GM18873 (cell line): ENCODE results near the gene OXNAD1.
"Not testable (repeated sequence)": the region's sequence is repeated elsewhere in the genome, so short reads cannot be mapped to it uniquely, and the experiment has no call there.

Experiments
- ATAC-seq: cut with Tn5 transposase; IDR thresholded peaks from one replicate; pipeline ENCODE4 v1.9.1; 2021; ENCODE audit warnings: mild to moderate bottlenecking, moderate library complexity, moderate number of reproducible peaks; ENCODE audit not compliant: unreplicated experiment, low FRiP score

OXNAD1 gene

DNA sequence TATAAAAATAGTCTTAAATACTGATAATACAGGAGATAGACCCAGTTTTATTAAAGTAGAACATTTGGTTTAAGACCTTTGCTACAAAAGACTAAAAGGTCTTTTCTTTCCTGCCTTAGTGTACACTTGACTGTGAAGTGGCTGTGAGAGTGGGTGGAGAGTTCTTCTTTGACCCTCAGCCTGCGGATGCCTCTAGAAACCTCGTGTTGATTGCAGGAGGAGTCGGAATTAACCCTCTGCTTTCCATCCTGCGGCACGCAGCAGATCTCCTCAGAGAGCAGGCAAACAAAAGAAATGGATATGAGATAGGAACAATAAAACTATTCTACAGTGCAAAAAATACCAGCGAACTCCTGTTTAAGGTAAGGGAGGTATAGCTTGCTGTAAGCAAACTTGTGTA, 36.5 kb downstream of the OXNAD1 start:
- ATAC-seq = no peak

DNA sequence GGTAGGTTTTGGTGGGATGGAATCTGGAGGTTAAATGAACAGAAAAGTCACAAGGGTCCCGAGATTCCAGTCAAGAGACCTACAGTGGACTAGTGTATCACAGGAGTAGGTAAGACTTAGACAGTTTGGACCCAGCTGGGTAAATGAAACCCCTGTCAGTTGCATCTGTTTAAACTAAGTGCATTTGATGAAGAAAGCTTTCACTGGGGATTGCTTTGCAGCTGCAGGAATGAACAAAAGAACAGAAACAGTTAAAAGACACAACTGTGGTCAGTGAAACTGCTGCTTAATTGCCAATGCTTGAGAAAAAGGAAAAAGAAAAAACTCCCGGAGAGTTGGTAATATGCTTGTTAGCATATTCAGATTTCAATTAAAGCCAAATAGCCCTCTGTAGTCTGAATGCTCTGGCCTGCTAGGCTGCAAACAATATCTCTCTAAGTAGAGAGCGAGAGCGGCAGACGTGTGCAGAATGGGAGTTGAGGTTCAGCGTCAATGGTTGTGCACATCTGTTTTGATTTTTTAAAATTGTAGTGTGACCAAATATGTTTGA, 37.1 kb downstream of the OXNAD1 start:
- no peak for ATAC-seq

DNA sequence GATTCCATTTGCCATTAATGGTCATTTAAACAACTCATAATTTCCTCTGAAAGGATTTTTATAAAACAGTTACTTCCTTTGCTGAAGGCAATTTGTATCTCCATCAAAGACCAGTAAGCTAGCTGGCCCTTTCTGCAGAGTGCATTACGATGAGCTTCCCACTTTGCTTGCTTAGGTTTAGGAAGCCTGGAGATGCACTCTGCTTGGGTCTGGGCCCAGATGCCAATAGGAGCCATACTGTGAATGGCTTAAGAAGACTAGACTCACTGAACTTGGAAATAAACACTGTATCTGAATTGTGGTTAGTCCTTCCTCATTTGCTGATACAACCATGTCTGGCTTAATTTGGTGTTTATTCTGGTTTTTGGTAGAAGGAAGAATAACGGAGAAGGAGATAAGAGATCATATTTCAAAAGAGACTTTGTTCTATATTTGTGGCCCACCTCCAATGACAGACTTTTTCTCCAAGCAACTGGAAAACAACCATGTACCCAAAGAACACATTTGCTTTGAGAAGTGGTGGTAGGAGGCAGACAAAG, 38.1 kb downstream of the OXNAD1 start:
- no peak for ATAC-seq

DNA sequence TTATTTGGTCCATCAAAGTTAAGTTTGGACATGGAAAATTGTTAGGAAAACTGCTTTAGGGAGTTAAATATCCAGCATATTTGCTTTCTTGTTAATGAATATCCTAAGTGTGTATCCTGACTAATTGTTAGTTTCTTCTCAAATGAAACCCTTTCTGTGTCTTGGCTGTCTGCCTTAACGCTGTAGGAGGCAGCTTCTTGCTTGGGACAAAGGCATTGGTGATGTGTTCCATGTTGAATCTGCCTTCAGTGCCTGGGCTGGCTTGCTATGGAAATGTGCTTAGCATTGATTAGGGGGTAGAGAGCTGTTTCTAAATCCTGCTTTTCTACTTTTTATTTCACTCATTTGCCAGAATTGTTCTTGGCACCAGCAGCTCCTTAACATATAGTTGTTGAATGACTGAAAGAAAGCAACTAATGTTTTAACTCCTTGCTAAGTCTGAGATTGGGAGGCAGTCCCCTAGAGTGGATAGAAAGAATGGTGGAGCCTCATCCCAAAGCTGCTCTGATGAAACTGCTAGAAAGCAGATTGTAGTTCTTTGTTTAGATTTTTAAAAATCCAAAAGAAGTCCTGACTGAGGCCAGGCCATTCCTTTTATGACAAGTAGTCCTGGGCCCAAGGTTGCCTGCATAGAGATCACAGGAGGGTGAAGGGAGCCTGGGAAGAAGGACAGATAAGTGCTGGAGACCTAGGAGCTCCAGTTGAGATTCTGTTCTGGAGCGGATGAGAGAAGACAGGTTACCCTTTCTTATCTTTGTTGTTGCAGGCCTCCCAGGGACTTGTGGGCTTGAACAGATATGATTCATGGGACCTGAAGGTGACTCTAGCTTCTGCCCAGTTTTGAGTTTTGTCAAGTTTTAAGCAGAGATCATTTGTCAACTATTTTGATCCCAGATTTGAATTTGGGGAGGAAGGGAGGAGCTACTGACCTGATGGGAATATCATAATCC, 39.3 kb downstream of the OXNAD1 start:
- no peak for ATAC-seq

DNA sequence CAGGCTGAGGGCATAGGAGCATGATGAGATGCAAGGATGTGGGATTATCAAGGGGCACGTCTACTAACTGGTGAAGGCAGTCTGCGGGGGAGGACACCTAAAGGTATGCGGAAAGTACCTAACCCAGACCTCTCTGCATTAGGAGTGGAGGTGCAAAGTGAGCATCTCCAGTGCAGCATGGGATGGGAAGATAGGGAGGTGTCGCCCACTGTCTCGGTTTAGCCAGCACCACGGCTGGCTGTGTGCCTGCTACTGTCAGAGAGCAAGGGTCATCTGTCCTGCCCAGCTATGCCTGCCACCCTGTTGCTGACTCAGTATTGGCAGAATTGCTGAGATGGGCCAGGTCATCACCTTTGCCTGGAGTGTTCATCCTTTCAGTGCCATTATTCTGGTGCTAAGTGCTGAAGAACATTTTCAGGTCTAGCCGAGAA, 40.1 kb downstream of the OXNAD1 start:
- ATAC-seq = no peak

DNA sequence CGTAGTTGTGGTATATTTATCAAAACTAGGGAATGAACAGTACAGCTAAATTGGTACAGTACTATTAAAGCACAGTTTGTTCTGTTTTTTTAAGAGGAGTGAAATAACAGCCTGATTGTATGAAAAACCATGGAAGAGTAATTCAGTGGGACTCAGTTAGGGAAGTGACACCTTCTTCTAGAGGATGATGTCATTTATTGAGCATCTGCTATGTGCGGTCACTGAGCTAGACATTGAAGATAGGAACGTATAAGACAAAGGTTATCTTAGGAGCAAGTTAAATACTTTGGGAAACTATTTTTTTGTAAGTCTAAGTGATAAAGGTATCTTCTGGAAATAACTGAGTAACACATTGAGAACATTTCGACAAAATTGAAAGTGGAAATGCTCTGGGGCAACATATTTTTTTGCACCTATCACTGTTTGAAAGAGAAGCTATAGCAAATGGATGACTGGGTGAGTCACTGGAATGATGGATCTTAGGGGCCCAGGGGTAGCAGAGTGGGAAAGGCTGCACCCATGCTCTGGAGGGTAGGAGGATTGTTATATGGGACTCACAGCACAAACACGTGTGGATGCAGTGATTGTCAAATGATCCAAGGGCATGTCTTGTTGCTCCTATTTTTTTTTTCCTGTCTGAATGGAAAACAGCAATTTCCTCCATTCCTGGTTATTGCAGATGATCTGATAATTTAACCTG, 43.0 kb downstream of the OXNAD1 start:
- no peak for ATAC-seq

DNA sequence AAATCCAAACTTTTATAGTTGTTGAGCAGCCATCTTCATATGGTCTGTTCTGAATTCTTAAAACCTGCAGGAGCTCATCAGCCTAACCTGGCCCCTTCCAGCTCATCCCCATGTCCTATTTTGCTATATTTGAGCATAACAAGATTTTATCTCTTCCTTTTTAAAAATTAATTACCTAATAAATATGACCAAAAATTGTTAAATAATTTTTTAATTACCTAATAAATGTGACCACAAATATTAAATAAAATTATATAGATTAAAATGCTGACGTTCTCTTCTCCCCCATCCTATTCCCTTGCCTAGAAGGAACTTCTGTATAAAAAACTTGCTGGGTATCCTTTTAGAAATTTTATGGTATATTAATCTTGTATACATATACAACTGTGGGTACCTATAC, 43.7 kb downstream of the OXNAD1 start:
- ATAC-seq = no peak

DNA sequence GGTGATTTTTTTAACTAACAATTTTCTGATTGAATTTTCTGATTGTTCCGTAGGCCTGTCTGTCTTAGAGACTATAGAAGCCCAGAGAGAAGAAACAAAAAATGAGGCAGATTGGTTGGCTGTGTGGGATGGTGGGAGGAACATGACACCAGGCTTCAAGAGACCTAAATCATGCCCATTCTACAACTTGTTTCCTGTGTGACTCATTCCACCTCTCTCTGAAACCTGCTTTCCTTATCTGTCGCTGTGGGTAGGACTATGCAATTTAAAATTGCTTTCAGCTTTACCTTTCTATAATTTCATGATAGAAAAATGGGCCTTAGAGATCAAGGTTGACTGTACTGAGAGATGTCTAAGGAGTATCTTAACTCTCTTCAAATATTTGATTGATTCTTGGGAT, 44.5 kb downstream of the OXNAD1 start:
- ATAC-seq = peak; percentile 91

DNA sequence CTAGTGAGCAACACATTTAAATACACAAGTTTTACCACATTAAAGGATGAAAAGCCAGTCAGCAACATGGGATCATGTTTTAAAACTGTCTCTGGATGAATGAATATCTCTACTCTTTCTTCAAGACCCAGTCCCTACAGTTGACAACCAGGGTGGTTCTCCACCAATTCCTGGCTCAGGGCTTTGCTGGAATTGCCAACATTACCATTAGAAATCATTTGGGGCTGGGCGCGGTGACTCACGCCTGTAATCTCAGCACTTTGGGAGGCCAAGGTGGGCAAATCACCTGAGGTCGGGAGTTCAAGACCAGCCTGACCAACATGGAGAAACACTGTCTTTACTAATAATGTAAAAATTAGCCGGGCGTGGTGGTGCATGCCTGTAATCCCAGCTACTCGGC, 45.5 kb downstream of the OXNAD1 start:
- ATAC-seq = not testable (repeated sequence)

DNA sequence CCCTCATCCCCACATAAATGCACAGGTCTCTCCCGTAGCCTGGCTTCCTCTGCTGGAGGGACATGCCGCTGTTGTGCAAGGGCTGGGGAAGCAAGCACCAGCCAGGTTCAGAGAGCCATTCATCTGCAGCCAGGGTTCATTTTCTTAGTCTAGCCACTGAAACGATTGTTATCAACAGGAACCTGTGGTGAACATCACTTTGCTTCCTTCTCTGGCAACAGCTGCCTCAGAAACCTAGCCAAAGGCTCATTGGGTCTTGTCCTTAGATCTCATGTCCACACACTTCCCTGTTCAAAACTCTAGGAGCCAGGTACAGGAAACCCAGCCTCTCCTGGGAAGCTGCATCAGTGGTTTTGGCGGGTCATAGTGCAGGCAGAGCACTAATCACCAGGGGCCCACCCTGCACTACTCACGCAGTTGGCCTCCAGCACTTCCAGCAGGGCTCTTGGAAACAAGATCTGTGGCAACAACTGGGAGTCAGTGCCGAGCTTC, 47.0 kb downstream of the OXNAD1 start:
- no peak for ATAC-seq

DNA sequence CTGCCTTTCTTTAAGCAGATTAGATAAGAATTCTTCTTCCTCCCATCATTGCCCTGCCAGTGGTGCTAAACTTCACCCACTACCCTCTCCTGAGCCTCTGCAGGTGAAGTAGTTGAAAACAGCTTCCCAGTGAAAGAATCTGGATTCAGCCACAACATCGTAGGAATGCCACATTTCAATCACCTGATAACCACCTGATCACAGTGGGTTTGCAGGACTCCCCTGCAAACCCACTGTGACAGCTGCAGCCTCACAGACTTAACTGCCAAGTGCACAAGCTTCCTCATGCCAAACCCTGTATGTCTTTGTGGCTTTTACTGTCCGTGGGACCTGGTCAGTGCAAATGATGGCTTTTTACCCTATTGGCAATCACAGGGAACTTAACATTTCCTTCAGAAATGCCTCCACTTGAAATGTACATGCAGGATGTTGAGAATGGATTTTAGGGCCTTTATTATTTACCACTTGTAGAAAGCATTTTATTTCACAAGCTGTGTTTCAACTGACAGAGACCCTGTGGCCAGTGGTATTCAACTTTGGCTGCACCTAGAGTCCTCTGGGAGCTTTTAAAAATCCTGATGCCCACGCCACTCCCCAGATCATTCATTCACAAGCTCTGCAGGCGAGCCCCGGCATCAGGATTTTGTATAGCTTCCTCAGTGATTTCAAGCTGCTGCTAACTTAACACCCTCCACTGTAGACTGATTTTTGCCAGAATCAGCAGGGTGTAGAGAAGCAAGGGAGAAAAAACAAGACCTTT, 49.1 kb downstream of the OXNAD1 start:
- ATAC-seq = no peak

DNA sequence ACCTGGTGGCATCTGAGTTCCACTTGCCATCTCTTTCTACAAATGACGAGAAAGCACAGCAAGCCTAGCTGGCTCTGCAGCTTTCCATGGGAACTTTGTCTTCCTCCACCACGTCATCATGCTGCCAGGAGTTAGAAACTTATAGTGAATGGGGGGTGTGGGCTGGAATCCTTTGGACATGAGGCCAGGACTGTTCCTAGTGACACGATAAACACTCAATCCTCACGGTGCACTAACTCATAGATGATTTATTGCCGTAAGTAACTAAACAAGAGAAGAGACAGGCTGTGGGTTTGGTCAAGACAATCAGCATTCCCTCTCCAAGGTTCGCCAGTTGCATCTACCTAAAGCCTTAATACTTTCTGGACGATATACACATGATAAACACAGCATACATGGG, 50.6 kb downstream of the OXNAD1 start:
- no peak for ATAC-seq

DNA sequence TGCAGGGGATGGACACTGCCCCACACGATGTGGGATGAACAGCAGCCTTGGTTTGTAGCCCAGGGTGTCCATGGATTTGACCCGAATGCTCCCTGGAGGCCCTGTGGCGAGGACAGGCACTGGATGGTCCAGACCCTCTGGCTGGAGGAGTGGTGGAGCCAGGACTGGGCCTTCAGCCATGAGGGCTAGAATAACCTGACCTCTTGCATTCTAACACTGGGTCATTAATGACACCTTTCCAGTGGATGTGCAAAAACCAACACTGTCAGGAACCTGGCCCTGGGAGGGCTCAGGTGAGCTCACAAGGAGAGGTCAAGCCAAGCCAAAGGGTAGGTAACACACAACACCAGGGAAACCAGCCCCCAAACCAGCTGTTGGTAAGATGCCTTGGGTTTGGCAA, 51.4 kb downstream of the OXNAD1 start:
- no peak for ATAC-seq

DNA sequence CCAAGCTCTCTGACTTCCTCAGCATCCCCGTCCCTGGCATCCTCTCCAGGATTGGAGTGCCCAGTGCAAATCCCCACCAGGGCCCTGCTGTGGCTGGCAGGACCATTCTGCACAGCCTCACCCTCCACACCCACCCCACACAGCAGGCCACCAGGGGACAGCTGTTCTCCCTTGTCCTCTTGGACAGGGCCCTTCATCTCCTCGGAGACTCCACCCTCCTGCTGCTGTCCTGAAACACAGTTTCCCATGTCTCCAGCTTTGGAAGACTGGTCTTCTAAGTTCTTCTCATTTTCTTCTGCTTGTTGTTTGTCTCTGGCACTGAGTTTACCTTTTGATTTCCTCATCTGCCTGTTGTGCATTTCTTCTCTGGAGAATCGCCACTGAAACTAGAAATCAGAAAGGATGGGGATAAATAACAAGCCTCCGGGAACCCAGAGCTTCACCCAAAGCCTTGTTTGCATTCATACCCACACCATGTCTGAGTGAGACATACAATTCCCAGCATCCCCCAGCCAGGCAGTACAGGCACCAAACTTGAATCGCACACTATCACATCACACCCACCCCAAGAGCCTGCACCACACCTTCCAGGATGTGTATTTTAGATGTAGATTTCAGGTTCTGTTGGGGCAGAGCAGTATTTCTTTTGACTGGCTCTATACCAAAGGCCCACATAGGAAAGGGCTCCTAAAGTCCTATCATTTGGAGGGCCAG, 52.0 kb downstream of the OXNAD1 start:
- ATAC-seq = no peak

DNA sequence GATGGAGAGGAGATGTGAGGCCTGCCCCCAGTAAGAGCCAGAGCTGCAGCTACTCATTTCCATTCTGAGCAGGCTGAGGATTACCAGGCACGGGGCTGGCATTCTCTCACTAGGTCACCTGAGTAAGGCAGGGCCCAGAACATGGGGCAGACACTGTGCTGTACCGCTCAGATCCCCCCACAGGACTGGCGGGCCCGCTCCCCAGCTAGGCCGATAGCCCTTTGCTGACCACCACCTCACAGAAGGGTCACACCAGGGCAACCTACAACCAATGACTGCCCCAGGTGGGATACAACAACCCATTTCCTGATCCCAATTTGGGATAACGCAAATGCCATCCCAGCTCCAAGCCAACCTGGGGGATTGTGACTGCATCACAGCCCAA, 52.5 kb downstream of the OXNAD1 start:
- no peak for ATAC-seq

DNA sequence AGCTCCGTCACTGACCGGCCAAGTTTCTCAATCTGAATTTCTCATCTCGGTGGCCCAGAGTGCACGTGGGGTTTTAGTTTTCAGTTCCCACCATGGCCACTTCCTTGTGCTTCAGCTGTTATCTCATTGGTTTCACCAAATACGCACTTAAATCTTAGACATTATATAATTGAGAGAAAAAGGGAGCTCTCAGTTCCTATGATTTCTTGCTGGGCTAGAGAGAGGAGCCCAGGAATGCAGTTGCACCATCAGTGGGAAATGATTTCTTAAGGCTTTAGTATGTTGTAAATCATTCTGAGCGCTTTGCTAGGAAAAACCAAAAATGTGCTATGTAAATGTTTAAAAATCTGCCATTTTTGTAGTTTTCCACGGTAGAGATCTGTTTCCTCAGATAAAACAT, 53.2 kb downstream of the OXNAD1 start:
- ATAC-seq = no peak

DNA sequence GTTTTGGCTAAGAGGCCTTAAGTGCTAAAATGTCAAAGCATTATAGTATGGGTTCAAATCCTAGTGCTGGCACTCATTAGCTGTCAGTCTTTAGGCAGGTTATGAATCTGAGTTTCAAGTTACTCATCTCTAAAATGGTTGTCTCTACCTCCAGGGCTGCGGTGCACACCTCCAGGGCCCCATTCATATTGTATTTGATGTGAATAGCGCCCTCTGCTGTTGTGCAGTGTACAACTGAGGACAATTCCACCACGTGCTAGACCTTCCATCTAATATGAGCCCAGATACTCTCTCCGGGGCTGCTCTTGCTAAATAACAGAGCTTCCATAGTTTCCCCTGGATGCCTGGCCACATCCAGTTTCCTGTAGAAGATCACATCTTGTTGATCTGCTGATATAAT, 54.3 kb downstream of the OXNAD1 start:
- no peak for ATAC-seq

DNA sequence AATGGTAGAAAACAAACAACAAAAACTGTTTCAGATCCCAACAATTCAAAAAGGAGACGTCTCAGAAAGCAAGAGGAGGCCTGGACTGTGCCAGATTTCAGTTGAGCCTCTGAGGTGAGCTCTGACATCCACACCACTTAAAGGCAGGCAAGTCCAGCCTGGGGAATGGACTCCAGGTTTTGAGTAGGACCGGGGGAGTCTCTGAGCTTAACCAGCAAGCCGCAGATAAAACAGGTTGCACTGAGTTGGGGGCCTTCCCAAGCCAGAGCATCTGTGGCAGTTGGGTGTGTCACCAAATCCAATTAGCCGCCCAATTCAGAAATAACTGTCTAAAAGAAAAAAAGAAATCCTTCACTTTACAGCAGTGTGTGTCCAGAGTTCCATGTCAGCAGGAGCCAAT, 54.7 kb downstream of the OXNAD1 start:
- ATAC-seq = no peak

DNA sequence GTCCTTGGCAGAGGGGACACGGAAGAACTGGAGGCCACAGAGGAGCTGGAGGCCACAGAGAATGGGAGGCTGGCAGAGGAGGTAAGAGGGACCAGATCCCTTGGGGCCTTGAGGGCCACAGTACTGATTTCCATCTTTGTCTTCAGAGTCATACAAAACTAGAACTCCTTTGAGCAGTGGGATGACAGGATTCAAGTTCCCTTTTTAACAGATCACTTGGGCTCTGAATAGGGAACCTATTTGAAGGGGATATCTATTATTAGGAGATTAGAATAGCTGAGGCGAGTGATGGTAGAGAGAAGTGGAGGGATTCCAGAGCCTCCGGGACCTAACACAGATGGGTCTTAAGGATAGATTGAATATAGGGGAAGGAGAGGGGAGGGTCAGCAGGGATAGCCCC, 55.7 kb downstream of the OXNAD1 start:
- no peak for ATAC-seq

DNA sequence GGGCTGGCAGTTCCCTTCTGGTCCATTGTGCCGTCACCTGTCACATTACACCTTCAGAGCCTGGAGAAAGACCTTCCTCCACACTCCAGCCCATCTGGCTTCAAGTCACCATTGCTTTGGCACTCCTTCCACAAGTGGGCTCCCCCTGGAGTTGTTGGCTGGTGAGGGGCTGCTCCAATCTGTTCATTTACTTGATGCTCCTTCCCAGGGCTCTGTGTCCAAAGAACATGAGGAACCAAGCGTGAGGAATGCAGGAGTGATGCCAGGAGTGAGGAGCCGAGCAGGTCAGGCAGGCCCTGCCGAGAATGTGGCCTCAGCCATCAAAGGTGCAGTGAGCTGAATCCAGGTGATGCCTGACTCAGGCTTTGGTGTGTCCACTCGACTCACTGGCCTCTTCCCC, 57.2 kb downstream of the OXNAD1 start:
- ATAC-seq = no peak
